SH-SY5Y (cell line): ENCODE data around the gene CD244.

Source experiments
- GATA2 ChIP-seq: IDR thresholded peaks from 2 replicates; pipeline ENCODE4 v1.6.1; 2011; ENCODE audit warnings: mild to moderate bottlenecking, low read depth, low read length
- GATA3 ChIP-seq: IDR thresholded peaks from 2 replicates; pipeline ENCODE4 v1.6.1; 2011; ENCODE audit warnings: low read depth, mild to moderate bottlenecking, low read length, moderate library complexity

DNA sequence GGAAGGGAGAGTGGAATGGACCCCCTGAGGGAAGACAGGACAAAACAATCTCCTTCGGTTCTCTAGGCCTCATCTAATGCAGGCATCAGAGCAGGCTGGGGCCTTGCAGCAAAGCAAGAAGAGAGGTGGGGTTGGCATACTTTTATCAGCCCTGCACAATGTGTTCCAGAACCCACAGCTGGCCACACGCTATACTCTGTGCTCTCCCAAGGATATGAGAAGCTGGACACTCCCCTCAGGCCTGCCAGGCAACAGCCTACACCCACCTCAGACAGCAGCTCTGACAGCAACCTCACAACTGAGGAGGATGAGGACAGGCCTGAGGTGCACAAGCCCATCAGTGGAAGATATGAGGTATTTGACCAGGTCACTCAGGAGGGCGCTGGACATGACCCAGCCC is 39.4 kb downstream of the CD244 start:
- TF ChIP-seq GATA3 (no peak), GATA2 (no peak)
